ENCODE measurements around the gene EXOC3L4.
"Not testable (repeated sequence)": the region's sequence is repeated elsewhere in the genome, so short reads cannot be mapped to it uniquely, and the experiment has no call there.

Gene EXOC3L4

DNA sequence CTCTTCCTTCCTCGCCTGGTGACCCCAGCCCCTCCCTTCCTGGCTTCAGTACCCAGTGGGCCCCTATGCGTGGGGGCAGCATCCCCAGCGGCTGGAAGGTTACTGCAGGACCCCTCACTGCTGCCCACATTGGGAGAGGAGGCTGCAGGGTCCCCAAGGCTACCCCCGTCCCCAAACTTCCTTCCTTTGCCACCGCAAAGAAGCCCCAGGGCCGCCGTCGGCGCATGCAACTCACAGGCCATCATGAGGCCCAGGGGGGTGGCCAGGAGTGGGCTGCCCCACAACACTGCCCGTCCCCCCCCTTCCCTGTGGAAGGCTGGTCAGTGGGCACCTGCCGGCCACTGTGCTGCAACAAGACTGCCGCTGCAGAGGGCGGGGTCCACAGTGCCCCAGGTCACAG is 19.2 kb downstream of the EXOC3L4 start:
- TF ChIP-seq, protein P1, sequence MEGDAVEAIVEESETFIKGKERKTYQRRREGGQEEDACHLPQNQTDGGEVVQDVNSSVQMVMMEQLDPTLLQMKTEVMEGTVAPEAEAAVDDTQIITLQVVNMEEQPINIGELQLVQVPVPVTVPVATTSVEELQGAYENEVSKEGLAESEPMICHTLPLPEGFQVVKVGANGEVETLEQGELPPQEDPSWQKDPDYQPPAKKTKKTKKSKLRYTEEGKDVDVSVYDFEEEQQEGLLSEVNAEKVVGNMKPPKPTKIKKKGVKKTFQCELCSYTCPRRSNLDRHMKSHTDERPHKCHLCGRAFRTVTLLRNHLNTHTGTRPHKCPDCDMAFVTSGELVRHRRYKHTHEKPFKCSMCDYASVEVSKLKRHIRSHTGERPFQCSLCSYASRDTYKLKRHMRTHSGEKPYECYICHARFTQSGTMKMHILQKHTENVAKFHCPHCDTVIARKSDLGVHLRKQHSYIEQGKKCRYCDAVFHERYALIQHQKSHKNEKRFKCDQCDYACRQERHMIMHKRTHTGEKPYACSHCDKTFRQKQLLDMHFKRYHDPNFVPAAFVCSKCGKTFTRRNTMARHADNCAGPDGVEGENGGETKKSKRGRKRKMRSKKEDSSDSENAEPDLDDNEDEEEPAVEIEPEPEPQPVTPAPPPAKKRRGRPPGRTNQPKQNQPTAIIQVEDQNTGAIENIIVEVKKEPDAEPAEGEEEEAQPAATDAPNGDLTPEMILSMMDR (IDR thresholded peaks at IDR 0.05; ENCODE audit: control insufficient read depth, extremely low read depth, insufficient read depth) = no peak
- no peak overlapping the region for H3K4me3 ChIP-seq (ENCODE audit: low read depth, low read length)
- DNase-seq (ENCODE audit: low read depth) = no peak

DNA sequence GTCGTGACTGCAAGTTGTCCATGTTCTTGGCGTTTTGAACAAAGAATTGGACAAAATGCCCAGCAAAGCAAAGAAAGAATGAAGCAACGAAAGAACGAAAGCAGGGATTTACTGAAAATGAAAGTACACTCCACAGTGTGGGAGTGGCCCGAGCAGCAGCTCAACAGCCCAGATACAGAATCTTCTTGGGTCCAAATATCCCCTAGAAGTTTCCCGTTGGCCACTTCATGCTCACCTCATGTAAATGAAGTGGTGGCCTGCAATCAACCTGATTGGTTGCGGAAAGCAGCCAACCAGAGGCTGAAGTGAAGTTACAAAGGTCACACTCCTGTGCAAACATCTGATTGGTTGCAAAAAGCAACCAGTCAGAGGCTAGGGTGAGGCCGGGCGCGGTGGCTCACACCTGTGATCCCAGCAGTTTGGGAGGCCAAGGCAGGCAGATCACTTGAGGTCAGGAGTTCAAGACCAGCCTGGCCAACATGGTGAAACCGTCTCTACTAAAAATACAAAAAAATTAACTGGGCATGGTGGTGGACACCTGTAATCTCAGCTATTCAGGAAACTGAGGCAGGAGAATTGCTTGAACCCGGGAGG is 20.7 kb downstream of the EXOC3L4 start:
- not testable (repeated sequence) for H3K4me3 ChIP-seq (ENCODE audit: low read depth, low read length); DNase-seq (ENCODE audit: low read depth)

DNA sequence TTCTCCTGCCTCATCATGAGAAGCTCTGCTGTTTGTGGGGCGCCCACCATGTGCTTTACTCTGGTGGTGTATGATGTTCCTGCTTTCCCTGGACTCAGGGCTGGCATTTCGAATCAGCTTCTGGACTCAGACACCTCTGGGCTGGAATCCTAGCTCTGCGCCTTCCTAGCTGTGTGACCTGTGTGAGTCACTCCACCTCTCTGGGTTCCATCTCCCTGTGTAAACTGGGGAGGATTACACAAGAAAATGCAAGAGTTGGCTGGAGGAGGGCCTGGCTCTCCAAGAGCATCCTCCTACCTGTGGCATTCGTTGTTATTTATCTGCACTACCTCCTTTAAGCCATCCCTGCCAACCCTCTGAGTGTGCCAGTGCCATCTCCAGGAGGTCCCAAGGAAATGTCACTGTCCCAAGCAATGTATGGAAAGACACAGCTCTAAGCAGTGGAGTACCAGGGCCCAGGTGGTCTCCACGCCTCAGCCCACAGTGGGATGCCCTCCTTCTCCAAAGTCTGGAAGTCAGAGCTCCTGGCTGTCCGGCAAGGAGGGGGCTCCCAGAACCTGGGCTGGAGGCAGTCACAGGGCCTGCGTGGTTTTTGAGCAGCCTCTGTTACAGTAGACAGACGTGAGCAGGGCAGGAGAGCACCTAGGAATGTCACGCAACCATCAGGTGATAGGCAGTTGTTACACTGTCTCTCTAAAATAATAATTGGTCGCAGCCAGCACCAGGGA is 21.5 kb downstream of the EXOC3L4 start:
- TF ChIP-seq, protein P1 (IDR thresholded peaks at IDR 0.05; ENCODE audit: control insufficient read depth, extremely low read depth, insufficient read depth) = no peak
- DNase-seq (ENCODE audit: low read depth) = no peak
- H3K4me3 ChIP-seq (ENCODE audit: low read depth, low read length) = no peak overlapping the region

DNA sequence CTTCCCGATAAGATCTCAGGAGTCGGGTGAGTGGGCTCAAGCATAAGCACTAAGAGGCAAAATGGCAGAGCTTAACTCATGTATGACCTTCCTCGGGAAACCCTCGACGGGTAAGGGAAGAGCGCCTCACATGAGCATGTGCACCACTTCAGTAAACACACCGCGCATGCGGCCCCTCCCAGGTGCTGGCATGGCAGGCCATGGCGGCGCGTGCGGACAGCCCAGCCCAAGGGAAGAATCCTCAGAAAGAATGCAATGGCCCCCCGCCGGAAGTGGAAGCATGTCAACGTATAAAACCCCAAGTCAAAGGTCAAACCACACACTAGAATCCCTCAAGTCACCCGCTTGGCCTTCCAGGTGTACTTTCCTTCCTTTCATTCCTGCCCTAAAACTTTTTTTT is 22.1 kb downstream of the EXOC3L4 start:
- TF ChIP-seq, protein P1 (IDR thresholded peaks at IDR 0.05; ENCODE audit: control insufficient read depth, extremely low read depth, insufficient read depth) = no peak
- no peak for DNase-seq (ENCODE audit: low read depth)
- no peak overlapping the region for H3K4me3 ChIP-seq (ENCODE audit: low read depth, low read length)

DNA sequence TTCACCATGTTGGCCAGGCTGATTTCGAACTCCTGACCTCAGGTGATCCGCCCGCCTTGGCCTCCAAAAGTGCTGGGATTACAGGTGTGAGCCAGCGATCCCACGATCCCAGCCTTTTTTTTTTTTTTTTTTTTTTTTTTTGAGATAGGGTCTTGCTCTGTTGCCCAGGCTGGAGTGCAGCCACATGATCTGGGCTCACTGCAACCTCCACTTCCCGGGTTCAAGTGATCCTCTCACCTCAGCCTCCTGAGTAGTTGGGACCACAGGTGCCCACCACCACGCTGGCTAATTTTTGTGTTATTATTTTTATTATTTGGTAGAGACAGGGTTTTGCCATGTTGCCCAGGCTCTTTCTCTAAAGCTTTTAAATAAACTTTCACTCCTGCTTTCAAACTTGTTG is 23.0 kb downstream of the EXOC3L4 start:
- not testable (repeated sequence) for H3K4me3 ChIP-seq (ENCODE audit: low read depth, low read length); DNase-seq (ENCODE audit: low read depth)

DNA sequence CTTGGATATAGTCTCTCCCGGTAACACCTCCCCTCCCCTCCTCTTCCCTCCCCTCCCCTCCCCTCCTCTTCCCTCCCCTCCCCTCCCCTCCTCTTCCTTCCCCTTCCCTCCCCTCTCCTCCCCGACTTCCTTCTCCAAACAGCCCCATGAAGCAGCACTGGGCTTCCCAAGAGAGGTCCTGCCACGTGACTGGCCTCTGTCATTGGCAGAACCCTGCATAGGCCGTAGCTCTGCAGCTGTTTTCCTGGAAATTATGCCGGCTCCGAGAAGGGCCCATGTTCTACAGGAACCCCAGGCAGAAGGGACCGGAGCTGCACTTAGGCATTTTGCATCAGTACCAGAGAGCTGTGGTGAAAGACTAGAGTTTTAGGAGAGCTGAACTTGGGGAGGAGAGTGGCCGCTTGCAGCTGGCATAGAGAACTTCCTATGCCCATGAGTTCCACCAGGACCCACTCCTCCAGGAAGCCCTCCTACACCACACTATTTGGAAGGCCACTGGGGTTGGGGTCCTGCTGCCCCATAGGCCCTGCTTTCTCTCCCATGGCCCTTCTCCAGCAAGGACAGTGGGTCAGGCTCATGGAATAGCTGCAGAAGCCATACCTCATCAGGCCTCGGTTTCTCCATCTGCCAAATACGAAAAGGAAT is 23.6 kb downstream of the EXOC3L4 start:
- TF ChIP-seq, protein P1 (IDR thresholded peaks at IDR 0.05; ENCODE audit: control insufficient read depth, extremely low read depth, insufficient read depth) = no peak
- DNase-seq (ENCODE audit: low read depth) = no peak
- H3K4me3 ChIP-seq (ENCODE audit: low read depth, low read length) = no peak overlapping the region

DNA sequence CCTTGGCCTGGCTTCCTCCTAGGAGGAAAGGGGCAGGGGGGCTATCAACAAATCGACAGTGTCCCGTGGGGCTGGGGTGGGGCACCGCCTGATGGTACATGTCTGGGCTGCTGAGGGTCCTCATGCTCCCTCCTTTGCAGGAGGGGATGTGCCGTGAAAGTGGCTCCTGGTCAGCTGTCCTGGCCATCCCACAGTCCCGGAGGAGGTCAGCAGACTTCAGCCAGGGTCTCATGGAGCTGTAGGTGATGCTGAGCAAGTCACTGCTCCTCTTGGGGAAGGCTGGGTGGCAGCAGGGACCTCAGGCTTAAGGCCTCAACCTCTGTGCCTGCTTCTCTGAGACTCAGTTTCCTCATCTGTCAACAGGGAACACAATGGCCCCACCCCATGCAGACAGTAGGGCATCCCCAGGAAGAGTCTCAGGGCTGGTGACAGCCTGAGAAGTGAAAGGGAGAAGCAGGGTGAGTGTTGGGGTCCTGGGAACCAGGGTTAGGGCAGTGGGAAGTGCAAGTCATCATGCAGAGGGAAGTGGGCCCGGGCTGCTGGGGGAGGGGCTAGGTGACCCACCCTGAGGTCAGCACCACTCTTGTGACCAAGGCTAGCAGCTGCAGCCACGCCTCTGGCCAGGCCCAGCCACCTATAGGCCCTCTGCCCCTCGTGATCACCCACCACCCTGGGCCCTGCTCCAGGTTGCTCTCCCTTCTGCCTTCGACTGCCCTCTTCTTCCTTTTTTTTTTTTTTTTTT is 24.3 kb downstream of the EXOC3L4 start:
- no peak for DNase-seq (ENCODE audit: low read depth)
- no peak overlapping the region for H3K4me3 ChIP-seq (ENCODE audit: low read depth, low read length)
- TF ChIP-seq, protein P1 (IDR thresholded peaks at IDR 0.05; ENCODE audit: control insufficient read depth, extremely low read depth, insufficient read depth) = no peak

DNA sequence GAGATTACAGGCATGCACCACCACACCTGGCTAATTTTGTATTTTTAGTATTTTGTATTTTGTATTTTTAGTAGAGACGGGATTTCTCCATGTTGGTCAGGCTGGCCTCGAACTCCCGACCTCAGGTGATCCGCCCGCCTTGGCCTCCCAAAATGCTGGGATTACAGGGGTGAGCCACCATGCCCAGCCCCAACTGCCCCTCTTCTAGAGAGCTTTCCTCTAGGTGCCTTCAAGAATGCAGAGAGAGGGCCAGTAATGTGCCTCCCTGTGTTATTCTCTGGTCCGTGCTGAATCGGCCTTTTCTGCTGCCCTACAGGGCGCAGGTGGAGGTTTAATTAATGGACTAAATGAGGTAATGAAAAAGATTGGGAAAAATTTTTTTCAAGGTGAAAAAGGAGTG is 25.0 kb downstream of the EXOC3L4 start:
- not testable (repeated sequence) for H3K4me3 ChIP-seq (ENCODE audit: low read depth, low read length); DNase-seq (ENCODE audit: low read depth)
